ENCODE data around the gene TRIM39.

Gene TRIM39

GRCh38 chr6:30328397-30328796, 1.7 kb downstream of the TRIM39 start:
- DNase-seq (ENCODE audit: low spot score): no peak

GRCh38 chr6:30329331-30329730, 2.6 kb downstream of the TRIM39 start:
- DNase-seq (ENCODE audit: low spot score): no peak

- DNase-seq (ENCODE audit: low spot score): no peak
Measured at GRCh38 chr6:30331981-30332380, 5.3 kb downstream of the TRIM39 start.

GRCh38 chr6:30334075-30334783, 7.5 kb downstream of the TRIM39 start:
- peak; percentile 58 for DNase-seq (ENCODE audit: low spot score)

GRCh38 chr6:30340589-30341054, 13.9 kb downstream of the TRIM39 start:
- no peak for DNase-seq (ENCODE audit: low spot score)

- no peak for DNase-seq (ENCODE audit: low spot score)
Measured at GRCh38 chr6:30341218-30341617, 14.5 kb downstream of the TRIM39 start.

- DNase-seq (ENCODE audit: low spot score): no peak
Measured at GRCh38 chr6:30341728-30342127, 15.0 kb downstream of the TRIM39 start.

GRCh38 chr6:30344191-30344867, 17.6 kb downstream of the TRIM39 start:
- DNase-seq (ENCODE audit: low spot score): peak; percentile 30

GRCh38 chr6:30344868-30345671, 18.3 kb downstream of the TRIM39 start, which contains the start of gene RPP21:
TSS of gene RPP21 (plus strand) at chr6:30345156. CDS start at chr6:30345172, 16 bp downstream.
- DNase-seq (ENCODE audit: low spot score): peak; percentile 86

- peak; percentile 6 for DNase-seq (ENCODE audit: low spot score)
Measured at GRCh38 chr6:30345852-30346251, 19.1 kb downstream of the TRIM39 start.

- DNase-seq (ENCODE audit: low spot score): peak; percentile 14
Measured at GRCh38 chr6:30348957-30349356, 22.2 kb downstream of the TRIM39 start.

- DNase-seq (ENCODE audit: low spot score): no peak
Measured at GRCh38 chr6:30349421-30350177, 22.9 kb downstream of the TRIM39 start.

GRCh38 chr6:30350524-30350923, 23.8 kb downstream of the TRIM39 start:
- DNase-seq (ENCODE audit: low spot score): no peak

- no peak for DNase-seq (ENCODE audit: low spot score)
Measured at GRCh38 chr6:30352550-30352949, 25.8 kb downstream of the TRIM39 start.

- DNase-seq (ENCODE audit: low spot score): no peak
Measured at GRCh38 chr6:30355281-30355680, 28.6 kb downstream of the TRIM39 start.

- no peak for DNase-seq (ENCODE audit: low spot score)
Measured at GRCh38 chr6:30356536-30356935, 29.8 kb downstream of the TRIM39 start.

GRCh38 chr6:30357678-30358540, 31.2 kb downstream of the TRIM39 start:
- peak; percentile 69 for DNase-seq (ENCODE audit: low spot score)

- no peak for DNase-seq (ENCODE audit: low spot score)
Measured at GRCh38 chr6:30359276-30359675, 32.5 kb downstream of the TRIM39 start.

- no peak for DNase-seq (ENCODE audit: low spot score)
Measured at GRCh38 chr6:30360139-30360538, 33.4 kb downstream of the TRIM39 start.

- DNase-seq (ENCODE audit: low spot score): no peak
Measured at GRCh38 chr6:30361661-30362060, 34.9 kb downstream of the TRIM39 start.

- DNase-seq (ENCODE audit: low spot score): no peak
Measured at GRCh38 chr6:30363459-30363858, 36.7 kb downstream of the TRIM39 start.

All from kidney tubule cell (primary cell).